ENCODE data around the gene C18orf63. TPM values are rescaled to one million over a fixed set of nuclear protein-coding genes. Genes with fewer than 3 reads are reported as not detected.

Gene C18orf63
- total RNA-seq, 3 donors from 2014 or later, result 0.16 TPM; not detected in 2

DNA sequence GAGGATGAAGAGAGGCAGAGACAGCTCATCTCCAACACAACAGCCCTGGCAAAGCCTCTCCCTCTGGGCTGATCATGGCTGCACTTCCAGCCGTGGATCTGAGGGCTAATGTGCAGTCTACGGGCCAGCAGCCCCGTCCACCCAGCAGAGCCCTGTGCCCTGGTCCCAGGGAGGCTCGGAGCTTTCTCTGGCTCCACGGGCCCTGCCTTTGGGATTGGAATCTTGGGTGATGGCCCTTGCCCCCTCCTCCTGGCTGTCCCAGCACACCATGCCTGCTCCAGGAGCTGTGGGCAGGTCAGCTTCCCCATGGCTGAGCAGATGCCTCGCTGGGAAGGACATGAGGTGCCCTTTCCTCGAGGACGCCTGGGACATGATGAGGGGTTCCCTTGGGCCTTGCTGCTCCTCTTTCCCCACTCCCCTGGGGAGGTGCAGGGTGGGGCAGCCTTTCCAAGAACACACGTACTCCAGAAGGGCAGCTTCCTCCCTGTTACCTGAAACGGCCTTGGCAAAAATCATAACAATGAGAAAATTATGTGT is 66.9 kb downstream of the C18orf63 start:
- no peaks in the 10 kb centered on the region for H3K27me3 ChIP-seq
- H3K9me3 ChIP-seq, result no peaks in the 10 kb centered on the region
- intact Hi-C loops (cut with DNase I; ENCODE audit: low total_unique reads), result no loop called here
- no peaks in the 10 kb centered on the region for H3K4me1 ChIP-seq
- no peak overlapping the region for H3K27ac ChIP-seq
- TF ChIP-seq POLR2A (IDR thresholded peaks at IDR 0.05), result no peak
- TF ChIP-seq CTCF (IDR thresholded peaks at IDR 0.05), result no peak
- TF ChIP-seq POLR2AphosphoS5 (IDR thresholded peaks at IDR 0.05), result no peak
- no peaks in the 10 kb centered on the region for H3K36me3 ChIP-seq
- DNase-seq (ENCODE audit: low spot score in 2 of 2), result no peak
- no peak overlapping the region for H3K4me3 ChIP-seq

GRCh38 chr18:74387383-74387782 is 71.7 kb downstream of the C18orf63 start:
- no peaks in the 10 kb centered on the region for H3K27me3 ChIP-seq
- H3K4me3 ChIP-seq, result no peak overlapping the region
- no peak for TF ChIP-seq CTCF (IDR thresholded peaks at IDR 0.05)
- no peak for TF ChIP-seq POLR2A (IDR thresholded peaks at IDR 0.05)
- no peak for TF ChIP-seq POLR2AphosphoS5 (IDR thresholded peaks at IDR 0.05)
- intact Hi-C loops (cut with DNase I; ENCODE audit: low total_unique reads), result no loop called here
- no peak for DNase-seq (ENCODE audit: low spot score in 2 of 2)
- H3K27ac ChIP-seq, result no peak overlapping the region
- H3K36me3 ChIP-seq, result no peaks in the 10 kb centered on the region
- no peaks in the 10 kb centered on the region for H3K9me3 ChIP-seq
- no peaks in the 10 kb centered on the region for H3K4me1 ChIP-seq

DNA sequence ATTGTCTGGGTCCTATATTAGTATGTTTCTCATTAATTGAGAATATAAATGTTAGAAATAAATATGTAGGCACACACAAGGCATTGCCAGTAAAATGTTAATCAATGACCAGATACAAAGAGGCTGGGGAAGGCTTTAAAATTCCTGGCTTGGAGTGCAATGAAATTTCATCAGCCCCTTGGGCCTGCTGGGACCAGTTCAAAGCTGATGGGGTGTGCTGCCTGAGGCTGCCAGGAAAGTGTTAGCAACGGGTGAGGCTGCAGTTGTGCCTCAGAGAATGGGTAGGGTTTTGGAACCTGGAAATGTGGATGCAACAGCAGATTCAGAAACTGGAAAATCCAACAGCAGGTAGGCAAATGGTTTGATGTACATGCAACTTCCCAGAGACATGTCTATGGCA is 72.6 kb downstream of the C18orf63 start:
- no peak for TF ChIP-seq CTCF (IDR thresholded peaks at IDR 0.05)
- no peak for TF ChIP-seq POLR2A (IDR thresholded peaks at IDR 0.05)
- no peak for TF ChIP-seq POLR2AphosphoS5 (IDR thresholded peaks at IDR 0.05)
- Histone ChIP-seq H3K4me1 (no peaks in the 10 kb centered on the region), H3K36me3 (no peaks in the 10 kb centered on the region), H3K27me3 (no peaks in the 10 kb centered on the region), H3K9me3 (no peaks in the 10 kb centered on the region), H3K27ac (no peak overlapping the region), H3K4me3 (no peak overlapping the region)
- no peak for DNase-seq (ENCODE audit: low spot score in 2 of 2)
- intact Hi-C loops (cut with DNase I; ENCODE audit: low total_unique reads), result no loop called here

DNA sequence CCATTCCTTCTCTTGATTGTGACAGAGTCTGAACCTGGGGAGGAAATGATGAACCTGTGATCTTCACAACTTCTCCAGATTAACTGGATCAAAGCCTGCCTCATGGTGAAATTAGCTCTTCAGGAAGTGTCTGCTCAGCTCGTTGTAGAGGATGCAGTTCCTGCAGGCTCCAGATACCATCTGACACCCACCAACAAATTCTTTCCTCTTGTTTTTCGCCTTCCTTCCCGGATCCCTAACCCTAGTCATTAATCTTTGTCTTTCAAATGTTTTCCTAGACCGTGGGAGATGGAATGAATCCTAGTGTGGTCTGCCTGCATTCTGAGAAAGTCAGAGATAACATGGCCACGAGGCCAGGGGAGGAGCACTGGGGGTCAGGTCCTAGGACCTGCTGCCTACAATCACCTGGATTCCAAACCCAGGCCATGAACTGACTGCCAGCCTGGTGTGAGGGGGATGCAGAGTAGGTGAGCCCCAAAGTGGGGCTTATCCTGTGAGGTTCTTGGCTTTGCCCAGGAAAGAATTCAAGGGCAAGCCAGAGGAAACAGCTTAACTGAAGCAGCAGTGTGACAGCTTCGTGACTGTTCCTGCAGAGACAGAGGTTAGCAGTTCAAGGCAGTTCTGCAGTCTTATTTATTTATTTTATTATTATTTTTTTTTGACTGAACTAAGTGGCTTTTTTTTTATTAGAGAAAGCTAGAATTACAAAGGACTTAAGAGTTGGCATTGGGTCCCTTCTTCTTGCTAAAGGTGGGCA is 73.7 kb downstream of the C18orf63 start:
- Histone ChIP-seq H3K9me3 (no peaks in the 10 kb centered on the region), H3K27ac (no peak overlapping the region), H3K27me3 (no peaks in the 10 kb centered on the region), H3K4me1 (no peaks in the 10 kb centered on the region), H3K4me3 (no peak overlapping the region), H3K36me3 (no peaks in the 10 kb centered on the region)
- intact Hi-C loops (cut with DNase I; ENCODE audit: low total_unique reads), result no loop called here
- no peak for DNase-seq (ENCODE audit: low spot score in 2 of 2)
- TF ChIP-seq POLR2AphosphoS5 (IDR thresholded peaks at IDR 0.05) (no peak), CTCF (IDR thresholded peaks at IDR 0.05) (no peak), POLR2A (IDR thresholded peaks at IDR 0.05) (no peak)

DNA sequence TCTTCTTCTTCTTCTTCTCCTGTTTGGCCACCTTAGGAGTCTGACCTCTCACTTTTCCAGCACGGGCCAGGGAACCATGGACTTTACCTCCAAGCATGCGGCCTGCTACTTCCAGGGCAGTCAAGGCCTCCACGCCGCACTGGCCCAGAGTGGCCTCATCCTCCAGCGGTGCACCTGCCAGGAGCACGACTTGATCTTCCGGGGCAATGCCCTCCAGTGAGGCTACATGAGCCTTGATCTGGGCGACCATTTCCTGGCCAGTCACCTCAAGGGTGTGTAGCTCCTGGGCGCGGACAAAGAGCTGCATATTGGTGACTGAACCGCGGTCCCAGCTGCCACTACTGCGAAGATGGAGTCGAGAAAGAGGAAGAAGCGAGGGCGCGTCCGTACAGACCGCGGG is 74.4 kb downstream of the C18orf63 start:
- Histone ChIP-seq H3K36me3 (no peaks in the 10 kb centered on the region), H3K27ac (no peak overlapping the region), H3K9me3 (no peaks in the 10 kb centered on the region), H3K27me3 (no peaks in the 10 kb centered on the region), H3K4me1 (no peaks in the 10 kb centered on the region), H3K4me3 (no peak overlapping the region)
- intact Hi-C loops (cut with DNase I; ENCODE audit: low total_unique reads), result no loop called here
- TF ChIP-seq POLR2A (IDR thresholded peaks at IDR 0.05) (no peak), CTCF (IDR thresholded peaks at IDR 0.05) (no peak), POLR2AphosphoS5 (IDR thresholded peaks at IDR 0.05) (no peak)
- no peak for DNase-seq (ENCODE audit: low spot score in 2 of 2)
